KG1 (cell line): ENCODE measurements around the gene NRG3.

Source experiments
- DNase-seq: peaks from one replicate; lab custom pipeline; 2025; lab: John Stamatoyannopoulos, UW

Gene NRG3

DNA sequence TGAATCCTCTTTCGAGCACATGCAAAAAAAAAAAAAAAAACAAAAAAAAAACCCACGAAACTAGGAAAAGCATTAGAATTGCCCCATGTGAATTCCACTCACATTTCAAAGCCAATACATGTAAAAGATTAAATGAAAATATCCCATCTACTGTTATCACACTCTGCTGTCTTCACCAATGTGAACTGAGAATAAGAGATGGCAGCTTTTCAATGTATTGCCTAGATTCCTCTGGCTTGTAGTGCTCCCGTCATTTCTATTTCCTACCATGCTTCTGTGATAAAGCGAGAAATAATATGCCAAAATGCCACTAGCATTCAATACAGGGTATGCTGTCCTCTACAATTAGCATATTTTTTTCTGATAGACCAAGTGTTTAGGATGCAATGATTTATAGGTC, 517.0 kb downstream of the NRG3 start:
- DNase-seq = no peak

DNA sequence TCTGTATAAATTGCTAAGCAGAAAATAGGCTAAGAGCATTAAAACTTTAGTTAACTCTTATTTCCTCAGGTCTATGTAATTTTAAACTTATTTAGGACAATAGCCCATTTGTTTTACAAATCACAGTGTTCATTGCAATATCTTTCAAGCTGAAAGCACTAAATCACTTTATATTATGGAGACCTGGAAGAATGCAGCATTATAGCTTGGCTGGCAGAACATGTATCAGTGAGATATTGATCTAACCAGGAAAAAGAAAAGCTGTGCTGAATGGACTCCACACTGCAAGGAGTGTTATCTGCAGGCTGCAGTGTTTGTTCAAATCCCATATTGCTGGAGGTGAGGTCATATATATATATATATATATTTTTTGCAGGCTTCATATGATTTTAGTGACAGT, 517.5 kb downstream of the NRG3 start:
- DNase-seq = no peak

DNA sequence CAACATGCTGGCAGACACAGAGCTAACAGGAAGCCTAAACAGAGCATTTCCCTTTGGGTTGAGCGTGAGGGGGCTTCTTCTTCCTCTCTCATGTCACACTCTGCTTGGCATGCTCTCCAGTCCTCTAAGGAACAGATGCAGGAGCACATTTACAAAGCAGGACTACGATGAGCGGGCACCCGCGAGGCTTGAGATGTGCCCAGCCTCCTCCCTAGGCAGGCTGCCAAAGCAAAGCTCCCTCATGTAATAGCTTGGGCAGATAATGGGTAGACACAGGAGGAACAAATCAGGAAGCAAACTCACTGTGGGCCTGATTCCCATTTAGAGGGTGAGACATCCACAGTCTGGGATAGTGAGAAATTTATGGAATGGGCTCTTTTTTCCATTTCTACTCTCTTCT, 519.1 kb downstream of the NRG3 start:
- DNase-seq = no peak

DNA sequence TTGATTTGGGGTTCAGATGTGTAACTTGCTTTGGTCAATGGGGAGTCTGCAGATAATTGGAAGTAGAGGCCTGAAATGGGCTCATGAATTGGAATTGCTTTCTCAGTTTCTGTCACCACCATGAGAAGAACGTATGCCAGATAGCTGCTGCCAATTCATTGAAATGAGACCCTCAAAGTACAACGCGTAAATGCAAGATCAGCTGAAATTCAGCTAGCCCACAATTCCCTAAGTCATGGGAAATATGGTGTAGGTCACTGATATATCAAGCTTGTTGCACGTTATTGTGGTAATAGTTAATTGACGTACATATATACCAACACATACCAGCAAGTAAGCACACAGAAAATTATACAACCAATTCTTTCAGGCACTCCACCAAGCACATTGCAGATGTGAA, 520.0 kb downstream of the NRG3 start:
- no peak for DNase-seq

DNA sequence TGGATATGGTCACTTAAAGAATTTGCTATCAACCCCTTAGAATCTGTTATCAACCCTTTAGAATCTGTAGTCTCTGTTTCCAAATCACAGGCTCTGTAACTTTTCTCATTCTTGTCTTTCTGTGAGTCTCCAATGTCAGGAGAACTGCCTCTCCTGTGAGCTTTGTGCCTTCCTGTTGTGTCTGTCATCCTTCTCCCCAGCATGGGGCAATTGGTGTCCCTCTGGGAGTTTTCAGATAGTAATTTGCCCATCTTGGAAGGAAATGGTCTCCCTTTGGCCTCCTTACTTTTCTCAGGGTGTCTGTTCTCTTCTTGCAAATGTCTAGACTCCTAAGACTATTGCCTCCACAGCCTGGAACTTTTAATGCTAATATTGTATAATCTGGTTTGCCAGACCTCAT, 521.9 kb downstream of the NRG3 start:
- no peak for DNase-seq

DNA sequence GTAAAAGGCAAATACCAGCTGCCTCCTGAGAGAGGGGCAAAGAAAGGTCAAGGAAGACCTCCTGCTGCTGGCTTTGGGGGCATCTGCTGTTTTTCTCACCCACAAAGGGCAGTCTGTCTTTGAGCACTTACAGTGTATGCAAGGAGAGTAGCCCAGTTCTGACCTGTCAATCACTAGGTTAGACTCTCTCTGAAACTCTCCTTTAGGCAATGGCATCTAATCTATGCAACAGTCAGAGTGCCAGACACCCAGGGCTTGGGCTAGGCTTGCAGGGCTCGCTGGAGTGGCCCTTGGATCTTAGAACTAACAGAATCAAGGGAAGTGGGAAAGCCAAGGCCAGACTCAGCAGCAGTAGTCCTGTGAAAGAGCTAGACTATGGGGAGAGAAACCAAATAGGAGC, 522.9 kb downstream of the NRG3 start:
- DNase-seq = no peak

DNA sequence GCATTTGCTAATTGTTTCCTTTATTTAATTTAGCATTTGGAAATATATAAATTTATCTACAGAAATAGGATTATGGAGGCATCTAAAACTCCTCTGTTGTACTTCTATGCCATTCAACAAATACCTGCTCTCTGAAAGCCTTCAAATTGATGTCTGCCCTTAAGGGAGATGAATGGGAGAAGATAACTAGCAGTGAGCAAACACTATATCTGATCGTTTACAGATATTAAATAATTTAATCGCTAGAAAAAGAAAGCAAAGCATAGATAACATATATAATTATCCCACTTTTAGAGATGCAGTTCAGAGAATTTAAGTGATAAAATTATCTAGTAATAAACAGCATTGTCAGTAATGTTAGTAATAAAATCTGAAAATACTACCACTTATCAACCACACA, 524.9 kb downstream of the NRG3 start:
- DNase-seq = no peak

DNA sequence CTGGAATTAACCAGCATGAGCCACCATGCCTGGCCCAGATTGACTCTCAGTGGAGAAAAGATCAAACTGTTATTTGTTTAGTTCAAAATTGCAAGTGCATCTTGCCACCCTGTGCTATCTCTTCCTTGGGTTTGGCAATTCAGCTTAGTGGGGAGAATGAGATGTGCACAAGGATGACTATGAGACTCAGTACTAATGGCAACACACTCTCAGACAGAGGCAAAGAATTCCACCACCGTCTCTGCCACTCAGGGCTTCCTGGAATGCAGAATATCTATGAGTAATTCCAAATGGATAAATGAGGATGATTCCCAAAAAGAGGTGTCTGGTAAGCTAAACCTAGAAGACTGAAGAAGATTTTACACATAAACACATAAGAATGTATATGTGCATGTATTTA, 525.8 kb downstream of the NRG3 start:
- no peak for DNase-seq

DNA sequence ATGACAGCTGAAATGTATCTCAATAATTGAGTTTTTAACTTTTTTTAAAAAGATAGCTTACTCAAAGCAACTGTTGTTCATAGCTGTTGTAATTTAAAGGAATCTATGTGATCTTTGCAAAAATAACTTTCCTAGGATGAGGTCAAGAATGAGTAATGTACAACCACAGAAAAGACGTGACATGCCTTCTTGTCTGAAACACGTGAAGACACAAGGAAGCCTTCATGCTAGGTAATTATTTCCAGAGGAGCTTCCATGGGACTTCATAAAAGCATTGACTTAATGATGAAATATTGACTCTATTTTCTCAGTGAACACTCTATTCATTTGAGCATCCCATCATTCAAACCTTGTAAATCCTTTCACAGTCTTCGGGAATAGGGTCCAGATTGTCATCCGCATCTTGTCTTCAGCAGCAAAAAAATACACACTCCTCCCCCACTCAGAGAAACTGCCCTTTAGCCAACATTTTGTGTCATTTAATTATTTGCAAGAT, 528.0 kb downstream of the NRG3 start:
- DNase-seq = no peak

DNA sequence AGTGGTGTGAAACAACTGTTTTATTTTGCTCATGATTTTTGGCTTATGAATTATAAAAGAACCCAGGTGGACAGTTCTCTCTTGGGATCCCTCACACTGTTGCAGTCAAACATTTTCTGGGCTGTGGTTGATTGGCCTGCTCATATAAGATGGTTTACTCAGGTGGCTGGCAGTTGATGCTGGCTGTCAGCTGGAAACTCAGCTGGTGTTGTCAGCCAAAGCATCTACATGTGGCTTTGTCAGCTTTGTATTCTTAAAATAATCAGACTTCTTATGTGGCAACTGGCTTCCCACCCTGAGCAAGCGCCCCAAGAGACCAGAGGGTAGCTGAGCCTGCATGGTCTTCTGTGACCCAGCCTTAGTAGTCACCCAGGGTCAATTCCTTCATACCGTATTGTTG, 534.7 kb downstream of the NRG3 start:
- DNase-seq = no peak

DNA sequence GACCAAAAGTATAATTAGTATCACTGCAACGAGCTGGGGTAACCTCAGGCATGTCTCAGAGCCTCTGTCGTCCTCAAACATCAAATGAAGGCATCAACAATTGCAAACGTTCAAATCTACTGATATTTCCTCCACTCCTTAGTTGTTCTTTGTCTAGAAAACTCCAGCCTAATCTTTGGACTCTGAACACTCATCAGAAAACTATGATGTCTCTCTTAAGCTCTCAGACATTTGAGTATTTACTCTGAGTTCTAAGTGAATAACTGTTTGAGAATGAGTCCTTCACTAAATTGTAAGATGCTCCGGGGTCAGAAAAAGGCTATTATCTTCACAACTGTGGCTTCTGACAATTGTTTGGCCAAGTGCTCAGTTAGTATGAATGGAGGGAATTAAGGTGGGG, 536.4 kb downstream of the NRG3 start:
- no peak for DNase-seq

DNA sequence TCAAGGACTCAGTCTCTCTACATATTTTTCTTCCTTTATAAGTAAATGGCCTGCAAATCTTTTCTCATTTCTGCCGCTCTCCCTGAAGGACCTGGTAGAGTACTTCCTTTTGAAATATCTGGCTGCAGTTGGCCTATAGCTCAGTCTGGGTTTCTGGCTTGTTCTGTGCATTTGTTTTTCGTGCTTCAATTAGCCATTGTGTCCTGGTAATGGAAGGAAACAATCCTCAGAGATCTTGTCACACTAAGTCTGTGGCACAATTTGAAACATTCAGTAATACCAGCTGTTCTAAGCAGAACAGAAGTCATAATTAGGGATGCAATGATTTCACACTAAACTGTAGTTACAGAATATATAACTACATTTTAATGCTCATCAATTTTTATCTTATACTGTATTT, 545.0 kb downstream of the NRG3 start:
- DNase-seq = no peak

DNA sequence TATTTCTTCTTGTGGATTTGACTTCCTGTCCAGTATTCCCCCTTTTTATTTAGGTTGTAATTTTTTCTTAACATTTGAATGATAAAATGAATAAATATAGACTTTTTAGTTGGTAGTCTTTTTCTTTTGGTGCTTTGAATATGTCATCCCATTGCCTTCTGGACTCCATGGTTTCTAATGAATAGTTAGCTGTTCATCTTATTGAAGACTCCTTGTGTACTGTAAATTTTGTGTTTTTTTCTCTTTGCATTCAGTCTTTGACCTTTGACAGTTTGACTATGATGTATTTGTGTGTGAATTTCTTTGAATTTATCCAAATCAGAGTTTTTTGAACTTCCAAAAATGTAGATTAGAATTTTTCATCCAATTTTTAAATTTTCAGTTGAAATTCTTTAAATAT, 554.3 kb downstream of the NRG3 start:
- no peak for DNase-seq

DNA sequence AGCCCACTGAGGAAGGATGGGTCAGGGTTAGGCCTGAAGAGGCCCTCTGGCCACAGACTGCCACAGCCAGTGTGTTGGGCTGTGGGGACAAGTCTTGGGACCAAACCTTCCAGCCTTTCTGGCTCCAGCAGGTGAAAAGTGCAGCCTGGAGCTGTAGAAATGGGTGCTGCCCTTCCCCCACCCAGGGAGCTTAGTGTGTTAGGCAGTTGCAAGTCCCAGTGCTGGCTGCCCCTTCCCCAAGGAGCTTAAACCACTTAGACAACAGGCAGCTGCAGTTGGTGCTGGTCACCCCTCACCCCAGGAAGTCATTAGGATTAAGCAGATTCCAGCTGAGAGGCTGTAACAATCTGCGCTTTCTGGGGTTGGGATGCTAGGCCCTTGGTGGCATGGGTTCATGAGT, 563.3 kb downstream of the NRG3 start:
- DNase-seq = no peak

DNA sequence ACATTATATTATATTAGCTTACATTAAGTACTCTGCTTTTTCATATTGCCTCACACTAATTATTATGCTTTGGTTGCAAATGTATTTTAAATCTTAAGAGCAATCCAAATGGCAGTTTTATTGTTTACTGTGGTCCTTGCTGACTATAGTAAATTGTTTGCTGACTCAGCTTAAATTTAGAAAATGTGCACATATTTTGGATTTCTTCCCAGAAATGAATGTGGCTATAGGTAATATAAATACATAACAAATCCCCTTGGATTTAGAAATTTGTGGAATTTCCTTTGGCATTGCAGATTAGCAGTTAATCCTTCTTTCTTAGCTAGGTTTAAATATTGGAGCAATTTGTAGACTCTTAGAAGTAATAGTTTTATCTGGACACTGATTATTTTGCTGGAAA, 565.8 kb downstream of the NRG3 start:
- DNase-seq = no peak

DNA sequence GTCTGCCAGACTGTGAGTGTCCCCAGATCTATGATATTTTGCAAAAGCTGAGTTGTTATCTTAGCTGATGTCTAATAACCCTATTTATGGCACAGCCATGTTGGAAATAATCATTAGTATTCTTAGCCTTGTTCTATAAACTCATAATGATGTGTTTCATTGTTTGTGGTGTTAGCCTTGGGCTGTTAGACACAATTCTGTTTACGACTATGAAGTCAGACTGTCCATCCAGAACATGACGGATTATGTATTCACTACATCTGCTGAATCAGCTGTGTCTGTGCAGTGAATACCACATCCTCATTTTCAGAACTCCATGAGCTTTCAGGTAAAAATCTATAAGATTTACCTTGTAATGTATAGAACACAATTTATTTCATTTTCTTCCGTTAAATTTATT, 577.1 kb downstream of the NRG3 start:
- DNase-seq = no peak

DNA sequence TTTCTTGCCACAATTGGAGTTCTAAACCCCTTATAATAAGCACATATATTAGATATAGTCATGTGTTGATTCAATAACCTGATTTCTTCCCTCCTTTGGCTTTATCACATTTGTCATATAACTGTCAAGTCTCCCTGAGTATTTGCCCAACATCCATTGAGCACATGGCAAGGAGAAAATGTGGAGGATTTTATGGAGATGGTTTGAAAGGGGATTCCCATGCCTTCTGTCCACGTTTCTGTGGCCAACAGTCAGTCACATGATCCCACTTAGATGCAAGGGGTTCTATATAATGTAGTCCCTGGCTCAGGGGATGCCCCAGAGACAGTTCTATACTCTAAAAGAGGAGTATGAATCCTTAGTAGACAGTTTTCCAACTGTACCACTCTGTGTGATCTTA, 577.7 kb downstream of the NRG3 start:
- no peak for DNase-seq

DNA sequence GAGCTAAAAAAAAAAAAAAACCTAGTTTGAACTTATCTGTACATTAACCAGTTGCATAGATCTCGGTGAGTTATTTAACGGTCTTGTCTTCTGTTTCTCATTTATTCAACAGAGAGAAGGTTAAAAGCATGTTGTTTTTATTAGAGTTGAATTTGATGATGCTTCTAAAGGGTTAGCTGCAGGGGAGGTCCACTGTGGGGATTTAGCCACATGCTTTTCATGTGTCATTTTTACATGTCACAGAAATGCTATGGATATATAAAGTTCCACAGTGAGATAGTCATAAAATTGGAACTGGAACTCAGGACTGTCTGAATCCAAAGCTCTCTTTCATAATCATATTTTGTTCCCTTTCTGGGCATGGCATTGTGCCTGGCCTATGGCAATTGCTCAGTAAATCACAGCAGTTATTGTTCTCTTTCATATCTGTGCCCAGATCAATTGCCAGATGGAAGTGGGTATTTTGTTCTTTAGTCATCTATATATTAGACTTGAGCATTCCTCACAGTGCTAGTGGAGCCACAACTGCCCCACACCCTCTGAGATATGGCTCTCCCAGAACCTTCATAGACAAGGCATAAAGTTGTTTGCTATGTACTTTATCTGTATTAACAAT, 578.8 kb downstream of the NRG3 start:
- DNase-seq = no peak

DNA sequence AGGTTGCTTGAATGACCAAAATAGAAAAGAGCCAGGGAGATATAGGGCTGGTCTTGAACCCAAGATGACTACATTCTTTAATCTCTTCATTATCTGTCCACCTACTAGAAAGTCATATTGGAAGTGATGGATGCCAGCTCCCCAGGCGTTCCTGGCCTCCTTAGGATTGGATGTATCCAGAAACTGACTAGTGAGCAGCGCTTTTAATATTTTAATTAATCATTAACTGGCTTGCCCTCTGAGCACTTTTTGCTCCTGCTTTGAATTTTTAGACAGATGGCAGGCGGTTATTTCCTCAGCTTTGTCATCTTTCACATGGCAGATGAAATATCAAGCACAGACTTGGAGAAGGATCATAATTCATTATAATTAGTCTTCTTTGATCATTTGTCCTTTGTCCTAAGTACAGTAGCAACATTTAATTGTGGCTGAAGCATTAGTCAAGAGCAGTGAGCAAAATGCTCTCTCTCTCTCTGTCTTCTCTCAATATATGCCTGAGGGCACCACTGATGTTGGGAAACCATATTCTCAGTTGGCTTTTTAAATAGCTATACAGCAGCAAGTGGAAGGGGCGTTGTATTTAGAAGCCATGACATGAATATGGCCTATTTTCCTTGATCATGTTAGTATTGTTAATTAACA, 588.0 kb downstream of the NRG3 start:
- no peak for DNase-seq

DNA sequence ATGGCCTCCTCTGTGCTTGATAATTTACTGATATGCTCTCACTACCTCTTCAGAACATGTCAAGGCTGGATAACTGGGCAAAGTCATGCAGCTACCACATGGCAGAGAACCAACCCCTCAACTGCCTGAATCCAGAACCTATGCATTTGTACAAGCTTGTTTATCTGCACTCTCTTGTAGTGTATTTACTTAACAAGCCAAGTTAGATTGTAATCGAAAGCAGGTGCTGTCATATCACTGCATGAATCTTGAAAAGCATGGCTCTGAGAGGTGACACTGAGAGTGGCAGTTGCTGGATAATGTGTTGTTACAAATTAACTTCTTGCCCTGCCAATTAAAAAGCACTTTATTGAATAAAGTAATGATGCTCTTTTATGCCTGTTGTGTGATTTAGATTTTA, 588.6 kb downstream of the NRG3 start:
- DNase-seq = no peak

DNA sequence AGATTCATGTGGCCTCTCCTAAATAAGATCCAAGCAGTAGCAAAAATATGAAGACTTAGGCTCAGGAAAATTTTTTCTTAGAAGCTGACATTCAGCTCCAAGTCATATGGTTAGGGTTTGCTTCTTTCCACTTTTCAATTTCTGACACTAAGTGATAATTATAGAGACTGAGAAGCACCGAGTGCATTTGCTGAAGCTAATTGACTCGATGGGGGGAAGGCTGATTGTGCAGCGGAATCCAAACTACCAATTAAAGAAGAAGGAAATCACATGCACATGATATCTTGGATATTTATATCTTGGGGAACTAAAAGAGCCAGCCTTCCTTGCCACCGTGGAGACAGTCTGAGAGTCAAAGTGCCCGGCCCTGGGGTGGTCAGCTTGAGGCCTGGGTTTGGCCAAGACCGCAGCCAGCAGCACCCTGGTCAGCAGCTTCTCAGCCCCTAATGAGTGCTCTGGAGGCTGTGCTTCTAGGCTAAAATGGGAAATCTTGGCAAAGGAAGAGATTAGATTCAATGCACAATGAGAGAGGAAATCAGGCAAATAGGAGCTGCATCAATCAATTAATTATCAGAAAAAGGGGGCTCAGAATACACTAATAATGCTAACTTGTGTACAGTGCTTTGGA, 589.3 kb downstream of the NRG3 start:
- DNase-seq = no peak

DNA sequence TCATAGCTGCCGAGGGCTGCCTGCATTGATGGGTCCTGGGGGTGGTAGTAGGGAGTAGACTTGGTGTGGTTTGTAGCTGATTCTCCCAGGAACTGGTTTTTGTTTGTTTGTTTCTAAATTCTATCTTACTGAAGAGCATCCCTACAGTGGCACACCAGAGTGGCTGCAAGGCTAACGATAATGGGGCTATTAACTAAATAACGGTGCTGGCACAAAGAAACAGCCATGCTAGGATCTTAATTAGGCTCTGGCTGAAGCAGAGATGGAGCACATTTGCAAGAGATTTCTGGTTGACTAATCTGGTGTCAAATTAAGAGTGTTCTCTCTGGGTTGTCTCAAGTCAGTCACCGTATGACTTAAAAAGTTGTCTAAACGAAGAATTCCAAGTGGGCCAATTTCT, 590.0 kb downstream of the NRG3 start:
- no peak for DNase-seq

DNA sequence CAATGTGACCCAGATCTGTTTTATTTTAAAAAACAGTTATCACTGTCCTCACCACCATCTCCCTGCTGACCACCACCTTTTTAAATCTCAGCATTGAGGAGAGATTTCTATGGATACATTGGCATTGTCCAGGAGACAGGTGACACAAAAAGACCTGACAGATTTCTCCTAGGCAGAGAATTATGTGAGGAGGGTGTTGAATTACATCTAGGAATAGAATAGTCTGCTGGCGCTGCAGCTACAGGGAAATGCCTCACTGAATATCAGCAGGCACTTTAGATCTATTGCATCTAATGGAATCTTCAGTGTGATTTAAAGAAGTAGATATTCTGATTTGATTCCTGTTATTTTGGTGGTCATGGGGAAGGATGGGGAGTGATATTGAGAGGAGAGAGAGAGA, 593.5 kb downstream of the NRG3 start:
- DNase-seq = no peak
